GM12891 (cell line): ENCODE measurements around the gene CERK.

Experiments used
- POLR2AphosphoS5 ChIP-seq: IDR thresholded peaks from 2 replicates; pipeline ENCODE4 v1.6.1; 2011; ENCODE audit warnings: low read depth, low read length, control low read depth
- TAF1 ChIP-seq: IDR thresholded peaks from 2 replicates; pipeline ENCODE4 v1.6.1; 2011; ENCODE audit warnings: low read depth, low read length, control low read depth

DNA sequence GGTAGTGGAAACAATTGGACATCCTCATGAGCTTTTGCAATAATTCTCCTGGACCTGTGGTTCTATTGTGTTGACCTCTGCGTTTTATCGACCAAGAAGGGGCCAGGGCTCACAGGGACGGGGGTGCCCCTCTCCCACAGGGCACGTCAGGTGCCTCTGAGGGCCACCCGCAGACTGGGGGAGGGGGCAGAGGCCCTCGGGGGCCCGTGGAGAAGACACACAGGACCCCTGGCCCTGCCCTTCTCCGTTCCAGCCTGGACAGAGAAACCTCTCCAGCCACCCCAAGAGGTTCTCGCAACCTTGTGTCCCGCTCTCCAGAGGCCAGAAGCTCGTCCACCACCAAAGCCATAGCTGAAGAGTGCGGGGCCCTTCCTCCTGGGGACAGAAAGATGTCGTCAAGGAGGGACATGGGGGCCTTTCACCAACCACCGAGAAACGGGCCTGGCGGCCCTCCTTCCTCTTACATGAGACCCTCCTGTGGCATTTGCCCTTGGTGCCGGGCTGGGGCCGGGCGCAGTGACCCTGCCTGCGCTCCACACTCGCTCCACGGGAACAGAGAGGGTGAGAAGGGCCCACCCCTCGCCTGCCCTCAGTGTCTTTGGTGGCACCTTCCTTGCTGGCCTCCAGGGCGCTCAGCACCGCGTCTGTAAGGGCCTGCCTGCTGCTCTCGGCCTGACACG lies 60.6 kb downstream of the CERK start:
- TF ChIP-seq TAF1 (no peak), POLR2AphosphoS5 (no peak)
